Measurements from ENCODE around the gene IPMK. TPM values are rescaled to one million over a fixed set of nuclear protein-coding genes. Genes with fewer than 3 reads are reported as not detected.
"Not testable (repeated sequence)": the region's sequence is repeated elsewhere in the genome, so short reads cannot be mapped to it uniquely, and the experiment has no call there.

The IPMK gene
- total RNA-seq, 1 donor from 2014 or later: 40.4 TPM

DNA sequence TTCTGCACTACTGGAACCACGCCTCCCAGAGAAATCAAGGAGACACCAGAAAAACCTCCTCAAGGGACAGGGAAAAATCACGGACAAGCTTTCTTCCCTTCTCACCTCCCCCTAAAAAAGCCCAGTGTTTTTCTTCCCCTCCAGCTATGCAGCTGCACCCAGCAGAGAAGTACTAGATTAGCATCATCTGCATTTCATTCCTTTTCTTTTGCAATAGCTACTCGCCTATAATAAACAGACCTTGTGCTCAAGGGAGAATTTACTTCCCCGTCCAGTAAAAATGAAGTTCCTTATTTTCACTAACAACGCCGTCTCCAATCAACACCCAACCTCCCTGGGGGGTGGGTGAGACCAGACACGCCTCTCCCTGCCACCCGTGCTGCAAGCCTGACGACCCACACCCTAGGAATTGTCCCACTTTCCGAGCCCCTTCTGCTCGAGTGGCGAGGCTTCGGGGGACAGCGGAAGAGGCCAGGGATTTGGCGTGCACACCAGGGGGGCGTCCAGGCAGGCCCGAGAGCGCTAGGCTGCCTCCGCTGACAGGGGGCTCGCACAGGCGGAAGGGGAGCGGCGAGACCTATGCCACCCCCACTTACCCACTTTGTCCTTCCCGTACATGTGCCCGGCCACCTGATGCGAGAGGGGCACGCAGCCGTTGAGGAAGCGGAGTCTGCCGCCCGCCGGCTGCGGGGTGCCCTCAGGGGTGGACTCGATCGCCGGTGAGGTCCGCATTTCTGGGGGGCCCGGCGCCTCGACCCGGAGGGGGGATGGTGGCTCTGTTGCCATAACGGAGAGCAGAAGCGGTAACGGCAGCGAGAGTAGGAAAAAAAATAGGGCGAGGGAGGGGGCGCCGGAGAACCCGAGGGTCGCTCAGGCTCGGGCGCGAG is 625 bp downstream of the IPMK start:
- DNase-seq: no peak

DNA sequence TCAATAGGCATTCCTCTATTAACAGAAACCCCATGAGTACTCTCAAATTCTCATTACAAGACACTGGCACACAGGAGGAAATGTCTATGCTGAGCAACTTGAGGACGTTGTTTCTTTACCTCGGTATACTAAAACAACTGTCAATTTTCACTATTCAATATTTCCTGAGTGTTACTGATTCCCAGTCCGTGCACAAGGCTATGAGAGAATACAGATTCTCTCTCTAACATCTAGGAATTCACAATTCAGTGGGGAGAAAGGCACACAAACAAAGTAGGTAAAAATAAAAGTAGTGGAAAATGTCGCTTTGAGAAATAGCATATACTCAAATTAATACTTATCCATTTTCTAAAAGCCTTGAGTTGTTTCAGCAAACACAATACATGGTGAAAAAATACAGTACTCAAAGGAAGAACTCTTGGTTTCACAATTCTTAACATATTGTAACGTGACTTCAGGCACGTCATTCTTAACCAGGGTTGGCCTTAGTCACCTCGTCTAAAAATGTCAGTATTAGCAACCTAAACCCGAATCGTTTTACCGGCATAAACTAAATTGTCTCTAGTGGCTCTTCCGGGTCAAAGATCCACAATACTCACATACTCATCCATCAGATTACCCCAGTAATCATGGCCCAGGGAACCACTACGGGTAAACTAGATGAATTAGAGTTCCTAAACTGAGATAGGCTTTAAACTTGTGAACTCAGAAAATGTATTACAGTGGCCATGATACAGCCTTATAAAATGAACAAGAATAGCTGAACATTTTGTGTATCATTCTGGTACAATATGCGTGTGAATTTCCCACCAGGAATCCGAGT is 1.5 kb downstream of the IPMK start:
- no peak for DNase-seq

DNA sequence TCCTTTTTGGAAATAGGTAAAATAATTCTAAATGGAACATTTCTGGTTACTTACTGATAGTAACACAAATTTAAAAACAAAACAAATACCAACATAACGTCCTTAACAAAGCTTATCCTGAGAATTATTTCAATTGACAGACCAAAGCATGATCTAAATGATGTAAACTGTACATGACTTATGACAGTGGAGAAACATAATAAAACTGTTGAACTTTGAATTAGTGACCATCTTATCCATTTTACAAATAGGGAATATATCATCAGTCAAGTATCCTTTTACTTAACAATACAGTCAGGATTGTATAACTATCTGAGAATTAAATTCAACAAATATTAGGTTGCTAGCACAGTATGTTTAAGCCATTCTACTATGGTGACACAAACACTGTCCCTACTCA is 2.4 kb downstream of the IPMK start:
- no peak for DNase-seq

DNA sequence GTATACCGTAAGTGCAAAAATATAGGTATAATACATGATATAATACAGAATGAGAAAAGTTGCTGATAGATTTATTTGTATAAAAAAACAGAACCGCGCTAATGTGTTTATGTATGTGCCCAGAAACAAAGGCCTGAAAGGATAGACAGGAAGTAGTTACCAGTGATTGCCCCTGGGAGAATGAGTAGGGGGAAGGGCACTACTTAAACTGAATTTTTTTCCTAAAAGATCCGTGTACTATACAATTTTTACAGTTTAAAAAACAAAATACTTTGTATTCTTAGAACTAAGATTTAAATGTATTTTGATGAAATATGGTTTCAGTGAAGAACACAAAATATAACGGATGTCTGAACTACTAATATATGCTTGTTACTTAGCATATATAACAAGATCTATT is 2.9 kb downstream of the IPMK start:
- DNase-seq: no peak

DNA sequence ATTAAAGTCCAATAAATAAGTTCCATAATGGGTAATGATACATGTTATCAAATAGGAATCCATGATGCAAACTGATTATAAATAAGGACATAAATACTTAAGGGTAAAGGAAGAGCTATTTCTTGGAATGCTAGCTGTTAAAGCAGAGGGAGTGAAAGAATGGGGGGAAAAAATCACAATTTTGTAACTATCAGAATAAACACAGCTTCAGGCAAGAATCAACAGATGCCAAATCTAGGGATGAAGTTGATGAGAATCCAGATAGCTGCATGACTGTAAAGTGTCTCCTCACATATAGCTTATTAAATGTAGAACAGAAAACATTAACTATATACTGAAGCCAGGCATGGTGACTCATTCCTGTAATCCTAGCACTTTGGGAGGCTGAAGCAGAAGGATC is 4.9 kb downstream of the IPMK start:
- DNase-seq: no peak

DNA sequence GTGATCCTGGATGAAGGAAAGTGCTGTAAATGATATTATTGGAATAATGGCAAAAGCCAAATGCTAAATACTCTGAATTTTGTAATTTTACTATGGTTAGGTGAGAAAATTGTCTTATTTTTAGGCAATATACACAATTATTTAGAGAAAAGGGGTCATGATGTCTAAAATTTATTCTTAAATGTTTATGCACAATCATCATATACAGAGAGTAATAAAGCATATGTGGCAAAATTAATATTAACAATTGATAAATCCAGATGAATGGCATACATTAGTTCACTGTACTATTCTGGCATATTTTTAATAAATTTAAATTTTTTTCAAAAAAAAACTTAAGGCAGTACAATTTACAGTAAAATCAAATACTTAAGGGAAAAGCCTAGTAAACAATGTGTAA is 7.4 kb downstream of the IPMK start:
- no peak for DNase-seq

DNA sequence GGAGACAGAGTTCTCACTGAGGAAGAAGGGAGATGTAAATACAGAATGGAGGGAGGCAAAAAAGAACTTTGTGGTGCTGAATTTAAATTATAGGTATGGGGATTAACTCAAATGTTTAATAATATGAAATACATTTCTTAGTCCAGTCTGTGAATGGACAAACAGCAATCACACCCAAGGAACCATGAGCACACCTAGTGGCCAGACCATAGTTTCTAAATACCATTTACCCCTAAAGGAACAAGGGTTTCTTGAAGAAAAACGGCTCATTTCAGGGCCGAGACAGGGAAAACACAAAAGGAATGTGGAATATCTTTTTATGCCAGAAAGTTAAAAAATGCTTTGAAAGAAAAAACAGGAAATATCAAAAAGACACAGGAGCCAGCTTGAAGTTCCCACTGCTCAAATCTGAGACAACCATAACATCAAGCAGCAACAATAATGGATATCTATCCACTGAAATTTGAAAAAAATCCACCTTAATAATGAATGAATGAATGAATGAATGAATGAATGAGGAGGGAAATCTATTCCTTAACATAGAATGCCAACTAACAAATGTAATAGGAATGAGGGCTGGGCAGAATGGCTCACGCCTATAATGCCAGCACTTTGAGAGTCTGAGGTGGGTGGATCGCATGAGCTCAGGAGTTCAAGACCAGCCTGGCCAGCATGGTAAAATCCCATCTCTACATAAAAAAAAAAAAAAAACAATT is 8.6 kb downstream of the IPMK start:
- DNase-seq: no peak

DNA sequence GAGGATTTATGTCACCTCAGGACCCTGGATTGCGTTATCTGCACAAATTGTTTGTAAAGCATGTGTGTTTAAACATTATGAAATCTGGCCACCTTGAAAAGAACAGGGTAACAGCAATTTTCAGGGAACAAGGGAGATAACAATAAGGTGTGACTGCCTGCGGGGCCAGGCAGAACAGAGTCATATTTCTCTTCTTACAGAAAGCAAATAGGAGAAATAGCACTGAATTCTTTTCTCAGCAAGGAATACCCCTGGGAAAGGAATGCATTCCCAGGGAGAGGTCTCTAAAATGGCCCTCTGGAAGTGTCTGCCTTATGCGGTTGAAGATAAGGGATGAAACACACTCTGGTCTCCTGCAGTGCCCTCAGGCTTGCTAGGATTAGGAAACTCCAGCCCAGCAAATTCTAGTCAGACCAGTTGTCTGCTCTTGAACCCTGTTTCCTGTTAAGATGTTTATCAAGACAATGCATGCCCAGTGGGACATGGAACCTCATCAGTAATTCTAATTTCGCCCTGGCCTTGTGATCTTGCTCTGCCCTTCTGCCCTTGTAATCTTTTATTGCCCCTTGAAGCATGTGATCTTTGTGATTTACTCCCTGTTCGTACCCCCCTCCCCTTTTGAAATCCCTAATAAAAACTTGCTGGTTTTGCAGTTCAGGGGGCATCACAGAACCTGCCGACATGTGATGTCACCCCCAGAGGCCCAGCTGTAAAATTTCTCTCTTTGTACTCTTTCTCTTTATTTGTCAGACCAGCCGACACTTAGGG is 11.5 kb downstream of the IPMK start:
- not testable (repeated sequence) for DNase-seq

DNA sequence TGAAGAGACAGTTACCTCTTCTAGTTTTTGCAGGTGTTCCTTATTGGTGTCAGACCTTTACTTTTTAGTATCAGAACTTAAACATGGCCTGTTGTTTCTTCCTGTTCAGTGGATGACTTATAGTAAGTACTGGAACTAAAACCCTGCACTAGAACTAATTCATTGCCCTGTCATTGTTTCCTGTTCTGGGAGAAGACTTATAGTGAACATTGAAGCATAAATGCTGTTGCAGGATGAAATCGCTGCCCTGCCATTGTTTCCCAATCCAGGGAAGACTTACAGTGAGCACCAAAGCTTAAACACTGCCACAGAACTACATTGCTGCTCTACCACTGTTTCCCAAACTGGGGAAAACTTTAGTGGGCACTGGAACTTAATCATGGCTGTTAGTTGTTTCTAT is 13.1 kb downstream of the IPMK start:
- DNase-seq: no peak

DNA sequence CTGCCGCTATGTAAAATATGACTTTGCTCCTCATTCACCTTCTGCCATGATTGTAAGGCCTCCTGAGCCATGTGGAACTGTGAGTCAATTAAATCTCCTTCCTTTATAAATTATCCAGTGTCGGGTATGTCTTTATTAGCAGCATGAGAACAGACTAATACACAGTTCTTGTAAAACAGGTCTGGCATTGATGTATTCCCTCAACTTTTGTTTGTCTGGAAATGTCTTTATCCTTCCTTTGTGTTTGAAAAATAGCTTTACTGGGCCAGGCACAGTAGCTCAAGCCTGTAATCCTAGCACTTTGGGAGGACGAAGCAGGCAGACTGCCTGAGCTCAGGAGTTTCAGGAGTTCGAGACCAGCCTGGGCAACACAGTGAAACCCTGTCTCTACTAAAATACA is 14.5 kb downstream of the IPMK start:
- no peak for DNase-seq

DNA sequence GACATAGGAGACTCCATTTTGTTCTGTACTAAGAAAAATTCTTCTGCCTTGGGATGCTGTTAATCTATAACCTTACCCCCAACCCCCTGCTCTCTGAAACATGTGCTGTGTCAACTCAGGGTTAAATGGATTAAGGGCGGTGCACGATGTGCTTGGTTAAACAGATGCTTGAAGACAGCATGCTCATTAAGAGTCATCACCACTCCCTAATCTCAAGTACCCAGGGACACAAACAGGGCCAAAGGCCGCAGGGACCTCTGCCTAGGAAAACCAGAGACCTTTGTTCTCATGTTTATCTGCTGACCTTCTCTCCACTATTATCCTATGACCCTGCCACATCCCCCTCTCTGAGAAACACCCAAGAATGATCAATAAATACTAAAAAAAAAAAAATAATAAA is 23.0 kb downstream of the IPMK start:
- not testable (repeated sequence) for DNase-seq

DNA sequence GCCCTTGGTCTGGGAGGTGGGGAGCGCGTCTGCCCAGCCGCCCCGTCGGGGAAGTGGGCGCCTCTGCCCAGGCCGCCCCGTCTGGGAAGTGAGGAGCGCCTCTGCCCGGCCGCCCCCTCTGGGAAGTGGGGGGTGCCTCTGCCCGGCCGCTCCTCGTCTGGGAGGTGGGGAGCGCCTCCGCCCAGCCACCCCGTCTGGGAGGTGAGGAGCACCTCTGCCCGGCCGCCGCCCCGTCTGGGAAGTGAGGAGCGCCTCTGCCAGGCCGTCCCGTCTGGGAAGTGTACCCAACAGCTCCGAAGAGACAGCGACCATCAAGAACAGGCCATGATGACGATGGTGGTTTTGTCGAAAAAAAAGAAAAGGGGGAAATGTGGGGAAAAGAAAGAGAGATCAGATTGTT is 23.5 kb downstream of the IPMK start:
- not testable (repeated sequence) for DNase-seq

DNA sequence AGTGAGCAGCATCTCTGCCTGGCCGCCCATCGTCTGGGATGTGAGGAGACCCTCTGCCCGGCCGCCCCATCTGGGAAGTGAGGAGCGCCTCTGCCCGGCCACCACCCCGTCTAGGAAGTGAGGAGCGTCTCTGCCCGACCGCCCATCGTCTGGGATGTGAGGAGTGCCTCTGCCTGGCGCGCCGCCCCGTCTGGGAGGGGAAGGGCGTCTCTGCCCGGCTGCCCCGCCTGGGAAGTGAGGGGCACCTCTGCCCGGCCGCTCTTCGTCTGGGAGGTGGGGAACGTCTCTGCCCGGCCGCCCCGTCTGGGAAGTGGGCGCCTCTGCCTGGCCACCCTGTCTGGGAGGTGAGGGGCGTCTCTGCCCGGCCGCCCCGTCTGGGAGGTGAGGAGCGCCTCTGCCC is 23.9 kb downstream of the IPMK start:
- not testable (repeated sequence) for DNase-seq

DNA sequence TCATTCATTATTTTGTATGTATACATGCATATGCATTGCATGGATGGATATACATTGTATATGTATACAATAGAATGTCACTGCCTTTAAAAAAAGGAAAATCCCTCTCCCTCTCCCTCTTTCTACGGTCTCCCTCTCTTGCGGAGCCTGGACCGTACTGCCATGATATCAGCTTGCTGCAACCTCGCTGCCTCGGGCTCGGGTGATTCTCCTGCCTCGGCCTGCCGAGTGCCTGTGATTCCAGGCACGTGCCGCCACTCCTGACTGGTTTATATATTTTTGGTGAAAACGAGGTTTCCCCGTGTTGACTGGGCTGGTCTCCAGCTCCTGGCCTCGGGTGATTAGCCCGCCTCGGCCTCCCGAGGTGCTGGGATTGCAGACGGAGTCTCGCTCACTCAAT is 24.4 kb downstream of the IPMK start:
- no peak for DNase-seq

DNA sequence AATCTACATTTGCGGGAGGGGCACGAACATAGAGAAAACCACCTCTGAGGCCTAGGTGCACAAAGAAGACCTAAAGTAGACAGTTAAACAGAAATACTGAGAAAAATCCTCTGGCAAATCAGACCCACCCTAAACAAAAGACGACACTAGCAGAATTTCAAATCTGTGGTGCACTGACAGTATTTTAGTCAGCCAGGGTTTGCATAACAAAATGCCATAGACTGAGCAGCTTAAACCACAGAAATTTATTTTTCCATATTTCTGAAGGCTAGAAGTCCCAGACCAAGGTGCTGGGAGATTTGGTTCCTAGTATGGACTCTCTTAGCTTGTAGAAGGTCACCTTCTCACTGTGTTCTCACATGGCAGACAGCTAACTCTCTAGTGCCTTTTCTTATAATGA is 26.3 kb downstream of the IPMK start:
- no peak for DNase-seq

DNA sequence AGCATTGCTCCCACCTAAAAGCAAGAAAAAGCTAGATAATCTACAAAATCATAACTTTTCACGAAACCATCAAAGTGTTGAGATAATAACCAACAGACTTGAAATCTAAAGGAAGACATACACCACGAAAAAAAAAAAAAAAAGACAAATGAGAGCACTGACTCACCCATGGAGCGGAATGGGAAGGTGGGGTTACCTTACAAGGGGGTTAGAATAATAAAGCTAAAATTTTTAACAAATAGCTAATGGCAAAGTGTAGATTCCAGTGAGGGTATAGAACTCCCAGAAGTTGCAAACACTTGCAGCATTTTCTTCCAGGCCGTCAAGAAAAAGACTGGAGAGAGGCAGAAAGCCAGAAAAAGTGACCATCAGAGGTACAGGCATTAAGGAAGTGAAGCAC is 27.2 kb downstream of the IPMK start:
- no peak for DNase-seq

DNA sequence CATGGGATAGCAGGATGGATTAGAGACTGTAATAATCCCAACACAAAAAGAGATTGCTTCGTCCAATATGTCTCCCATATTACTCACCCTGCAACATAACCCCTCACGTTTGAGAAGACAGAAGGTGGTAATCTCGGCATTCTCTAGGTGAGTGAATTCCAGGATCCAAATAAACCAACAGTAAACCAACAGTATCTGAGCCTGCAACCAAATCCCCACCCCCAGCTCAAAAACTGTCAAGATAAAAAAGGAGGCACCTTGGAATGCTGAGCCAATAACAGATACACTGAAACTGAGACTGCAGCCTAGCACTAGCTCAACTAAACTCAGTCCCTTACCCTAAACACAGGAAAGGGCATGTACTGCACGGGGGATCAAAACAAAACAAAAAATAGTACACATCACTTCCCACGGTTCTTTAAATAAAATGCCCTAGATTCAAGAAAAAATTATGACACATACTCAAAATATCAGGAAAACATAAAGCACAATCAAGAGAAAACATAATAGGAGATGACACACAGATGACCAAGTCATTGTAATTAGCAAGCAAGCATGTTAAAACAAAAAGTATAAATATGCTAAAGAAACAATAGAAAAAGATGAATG is 28.0 kb downstream of the IPMK start:
- no peak for DNase-seq

DNA sequence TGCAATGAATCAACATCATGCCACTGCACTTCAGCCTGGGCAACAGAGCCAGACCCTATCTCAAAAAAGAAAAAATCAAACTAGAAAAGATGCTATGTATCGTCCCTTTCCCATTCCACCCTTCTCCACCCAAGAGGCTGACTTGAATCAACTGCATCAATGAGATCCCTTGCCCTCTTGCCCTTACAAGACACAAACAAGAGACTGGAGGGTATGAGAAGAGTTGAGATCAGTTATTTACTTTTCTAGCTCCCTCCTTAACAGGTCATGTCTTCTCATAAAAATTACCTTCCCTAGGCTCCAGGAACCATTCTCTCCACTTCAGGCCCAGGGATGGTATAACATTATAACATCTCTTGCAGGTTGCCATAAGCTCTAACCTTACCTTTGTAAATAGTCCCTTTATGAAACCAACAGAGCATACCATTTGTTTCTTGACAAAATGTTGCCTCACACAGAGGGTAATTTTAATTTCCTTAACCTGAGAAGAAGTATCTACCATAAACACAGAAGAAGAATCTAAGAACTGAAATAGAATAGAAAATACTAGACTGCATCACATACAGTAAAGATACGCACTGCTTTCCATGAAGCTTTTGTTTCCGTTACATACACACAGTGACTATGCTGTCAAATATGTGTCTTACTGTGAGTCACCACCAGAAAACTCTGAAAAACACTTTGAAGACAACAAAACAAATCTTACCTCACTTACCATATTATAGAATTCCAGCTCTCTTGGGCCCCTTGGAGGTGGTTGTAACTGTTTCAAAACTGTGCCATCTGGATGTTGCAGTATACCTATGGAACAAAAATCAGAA is 30.5 kb downstream of the IPMK start:
- DNase-seq: no peak

DNA sequence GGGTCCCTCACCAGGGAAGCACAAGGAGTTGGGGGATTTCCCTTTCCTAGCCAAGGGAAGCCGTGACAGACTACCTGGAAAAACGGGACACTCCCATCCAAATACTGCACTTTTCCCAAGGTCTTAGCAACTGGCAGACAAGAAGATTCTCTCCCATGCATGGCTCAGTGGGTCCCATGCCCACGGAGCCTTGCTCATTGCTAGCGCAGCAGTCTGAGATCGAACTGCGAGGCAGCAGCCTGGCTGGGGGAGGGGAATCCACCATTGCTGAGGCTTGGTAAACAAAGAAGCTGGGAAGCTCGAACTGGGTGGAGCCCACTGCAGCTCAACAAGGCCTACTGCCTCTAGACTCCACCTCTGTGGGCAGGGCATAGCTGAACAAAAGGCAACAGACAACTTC is 37.8 kb downstream of the IPMK start:
- DNase-seq: not testable (repeated sequence)

DNA sequence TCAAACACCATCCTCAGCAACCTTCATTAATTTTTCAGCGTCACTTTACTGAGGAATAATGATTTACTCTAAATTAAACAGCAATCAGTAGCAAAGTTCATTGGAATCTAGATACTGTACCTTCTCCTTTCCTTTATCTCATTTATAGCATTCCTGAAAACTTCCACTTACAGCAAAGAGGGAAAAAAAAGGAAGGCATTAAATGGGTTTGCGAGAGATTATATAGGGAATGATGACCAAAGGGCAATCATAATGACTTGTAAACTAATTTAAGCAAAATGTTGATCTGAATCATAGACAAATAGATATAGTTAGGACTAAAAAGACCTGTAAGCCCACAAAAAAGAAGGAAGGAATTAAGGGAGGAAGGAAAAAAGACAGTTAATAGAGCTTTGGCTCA is 42.0 kb downstream of the IPMK start:
- no peak for DNase-seq
